HG03565 (cell line): ENCODE data around the gene BTBD18.

Experiments
- ATAC-seq: cut with Tn5 transposase; IDR thresholded peaks from one replicate; pipeline ENCODE4 v1.9.1; 2021; ENCODE audit warnings: mild to moderate bottlenecking, moderate library complexity; ENCODE audit not compliant: unreplicated experiment

The BTBD18 gene

DNA sequence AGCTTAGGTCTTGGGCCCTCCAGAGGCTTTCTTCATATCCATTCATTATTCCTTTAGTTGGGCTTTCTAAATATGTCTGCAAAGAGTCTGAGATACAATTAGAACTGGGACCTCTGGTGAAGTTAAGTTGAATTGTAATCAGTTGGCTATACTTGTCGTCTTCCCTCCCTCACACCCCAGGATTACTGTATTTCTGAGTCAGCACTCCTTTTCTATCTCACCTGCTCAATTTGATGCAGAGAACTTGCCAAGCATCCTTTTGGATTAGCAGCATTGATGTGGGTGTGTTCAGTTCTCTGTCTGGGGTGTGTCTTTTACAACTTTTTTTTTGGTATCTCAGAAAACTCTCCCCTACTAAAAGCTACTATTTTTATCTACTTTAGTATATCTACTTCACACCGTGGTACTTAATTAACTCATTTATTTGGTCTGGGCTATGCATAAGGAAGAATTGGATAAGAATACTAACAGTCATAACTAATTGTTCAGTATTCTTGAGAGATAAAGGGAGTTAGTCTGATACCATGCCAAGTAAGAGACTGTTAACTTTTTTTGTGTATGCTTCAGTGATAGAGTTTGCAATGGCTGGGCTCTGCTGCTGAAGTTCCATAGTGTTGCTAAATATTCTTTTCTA is 25.1 kb upstream of the BTBD18 start:
- ATAC-seq, result no peak

DNA sequence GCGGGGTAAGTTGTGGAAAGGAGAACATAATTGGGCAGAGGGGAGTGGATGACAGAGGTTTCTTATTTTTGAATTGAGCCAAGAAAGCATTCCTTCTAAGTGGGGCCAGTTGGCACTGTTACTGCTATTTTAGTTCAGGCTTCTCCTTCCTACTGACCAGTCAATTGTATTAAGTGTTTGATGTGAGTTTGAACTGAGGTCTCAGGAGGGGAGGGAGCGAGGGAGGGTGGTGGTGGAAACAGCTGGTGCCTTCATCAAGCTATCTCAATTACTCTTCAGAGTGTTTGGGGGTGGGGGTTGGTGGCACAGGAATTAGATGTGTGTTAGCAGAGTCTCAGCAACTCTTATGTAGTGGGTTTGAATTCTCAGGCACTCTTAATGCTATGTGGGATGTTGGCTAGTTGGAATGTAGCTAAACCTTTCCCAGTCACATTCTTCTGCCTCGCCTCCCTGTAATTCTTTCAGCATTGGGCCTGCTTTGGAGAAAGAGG is 24.5 kb upstream of the BTBD18 start:
- ATAC-seq, result no peak

DNA sequence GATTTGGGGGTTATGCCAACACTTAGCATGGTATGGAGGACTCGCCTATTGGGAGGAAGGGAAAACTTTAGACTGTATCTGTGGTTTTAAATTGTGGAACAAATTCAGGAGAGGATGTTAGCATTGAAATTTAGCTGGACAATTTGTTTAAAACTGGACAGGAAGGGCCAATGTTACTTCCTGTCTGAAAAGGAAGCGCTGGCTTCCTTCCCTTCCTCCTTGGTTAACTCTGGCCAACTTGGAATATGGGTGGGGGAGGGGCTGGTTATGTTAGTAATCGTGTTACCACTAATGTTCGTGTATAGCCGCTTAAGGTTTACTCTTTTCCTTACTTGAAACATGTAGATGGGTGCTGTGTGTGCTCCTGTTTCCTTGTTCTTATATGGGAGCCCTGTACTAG is 23.9 kb upstream of the BTBD18 start:
- no peak for ATAC-seq

DNA sequence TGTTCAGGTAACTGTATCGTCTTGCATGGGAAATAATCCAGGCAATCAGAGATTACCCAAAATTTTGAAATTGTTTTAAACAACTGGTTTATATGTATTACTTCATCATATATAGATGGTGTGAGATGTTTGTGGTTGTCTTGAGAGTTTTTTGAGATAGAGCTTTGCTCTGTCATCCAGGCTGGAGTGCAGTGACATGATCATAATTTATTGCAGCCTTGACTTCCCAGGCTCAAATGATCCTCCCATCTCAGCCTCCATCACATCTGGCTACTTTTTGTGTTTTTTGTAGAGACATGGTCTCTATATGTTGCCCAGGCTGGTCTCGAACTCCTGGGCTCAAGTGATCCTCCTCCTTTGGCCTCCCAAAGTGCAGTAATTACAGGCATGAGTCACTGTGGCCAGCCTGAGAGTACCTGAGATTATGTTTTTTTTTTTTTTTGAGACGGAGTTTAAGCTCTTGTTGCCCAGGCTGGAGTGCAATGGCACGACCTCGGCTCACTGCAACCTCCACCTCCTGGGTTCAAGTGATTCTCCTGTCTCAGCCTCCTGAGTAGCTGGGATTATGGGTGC is 21.5 kb upstream of the BTBD18 start:
- no peak for ATAC-seq

DNA sequence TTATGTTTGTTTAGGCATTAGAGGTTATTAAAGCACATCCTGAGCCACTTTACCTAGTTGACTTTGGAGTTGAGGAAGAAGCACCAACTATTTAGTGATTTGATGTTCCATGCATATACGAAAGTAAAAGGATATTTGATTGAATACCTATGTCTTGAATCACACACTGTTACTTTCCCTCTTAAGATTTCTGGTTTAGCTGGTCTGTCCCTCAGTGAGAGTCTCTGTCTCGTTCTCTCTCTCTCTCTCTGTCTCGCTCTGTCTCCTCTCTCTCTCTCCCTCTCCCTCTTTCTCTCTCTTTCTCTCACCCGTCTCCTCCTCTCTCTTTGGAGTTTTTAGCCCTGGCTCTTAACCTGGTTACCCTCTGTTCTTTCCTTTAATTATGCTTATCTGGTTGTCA is 20.9 kb upstream of the BTBD18 start:
- no peak for ATAC-seq

DNA sequence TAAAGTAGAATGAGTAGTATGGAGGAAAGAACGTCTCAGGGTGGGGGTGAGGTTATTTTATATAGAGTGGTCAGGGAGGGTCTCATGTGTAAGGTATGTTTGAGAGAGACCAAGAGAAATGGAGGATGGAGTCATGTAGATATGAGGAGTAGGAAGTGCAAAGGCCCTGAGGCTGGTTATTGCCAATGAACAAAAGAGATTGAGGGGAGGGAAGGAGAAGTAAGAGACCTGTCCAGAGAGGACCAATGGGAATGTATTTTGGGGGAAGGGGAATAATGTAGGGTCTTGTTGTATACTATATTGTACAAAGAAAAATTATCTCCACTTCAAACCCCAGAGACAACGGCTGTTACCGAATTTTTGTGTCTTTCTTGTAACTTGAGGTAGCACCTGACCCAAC is 19.7 kb upstream of the BTBD18 start:
- ATAC-seq, result no peak

DNA sequence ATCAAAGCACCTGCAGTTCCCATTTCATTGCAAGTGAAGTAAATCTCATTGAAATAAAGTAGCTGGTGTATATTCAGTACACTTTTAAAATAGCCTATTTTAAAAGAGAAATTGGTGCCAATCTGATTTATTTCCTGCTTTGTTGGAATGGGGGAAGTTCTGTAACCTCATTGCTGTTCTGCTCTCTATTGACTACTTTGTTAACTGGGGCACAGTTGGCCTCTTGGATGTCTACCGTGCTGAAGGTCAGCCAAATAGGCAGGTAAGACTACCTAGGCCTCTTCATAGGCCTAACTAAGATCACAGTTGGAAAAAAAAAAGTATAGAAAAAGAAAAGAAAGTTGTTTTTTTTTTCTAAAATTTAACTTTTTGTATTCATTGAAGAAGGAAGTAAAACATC is 19.2 kb upstream of the BTBD18 start:
- ATAC-seq, result no peak

DNA sequence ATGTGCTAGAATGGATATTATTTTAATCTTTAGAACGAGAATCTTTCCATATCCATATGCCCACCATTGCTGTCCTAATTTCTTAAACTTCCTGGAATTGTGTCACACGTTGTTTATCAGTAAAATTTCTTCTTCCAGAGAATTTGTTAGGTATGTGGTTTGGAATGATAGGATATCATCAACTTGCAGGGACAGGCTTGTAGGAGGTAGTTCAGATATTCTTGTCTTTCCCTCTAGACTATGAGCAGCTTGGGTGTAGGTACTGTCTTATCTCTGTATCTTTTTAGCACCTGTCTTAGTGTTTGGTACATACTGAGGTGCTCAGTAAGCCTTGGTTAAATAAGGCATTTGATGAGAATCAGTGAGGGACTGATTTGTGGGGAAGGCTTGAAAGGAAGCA is 13.4 kb upstream of the BTBD18 start:
- ATAC-seq, result no peak

DNA sequence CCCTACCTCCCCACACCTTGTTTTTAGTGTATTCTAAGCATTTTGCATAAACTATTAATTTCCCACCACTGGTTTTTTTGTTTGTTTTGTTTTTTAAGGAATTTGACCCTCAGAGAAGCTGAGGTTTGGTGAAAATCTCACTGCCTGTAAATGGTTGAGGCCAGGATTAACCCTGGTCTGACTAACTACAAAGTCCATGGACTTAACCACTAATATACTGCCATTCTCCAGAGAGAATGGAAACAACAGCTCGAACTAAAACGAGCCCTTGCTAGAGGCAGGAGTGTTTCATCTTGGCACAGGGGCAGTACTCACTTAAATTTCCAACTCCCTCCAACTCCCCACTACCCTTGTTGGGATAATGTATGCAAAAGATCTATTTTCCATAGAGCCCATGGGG is 12.9 kb upstream of the BTBD18 start:
- no peak for ATAC-seq

DNA sequence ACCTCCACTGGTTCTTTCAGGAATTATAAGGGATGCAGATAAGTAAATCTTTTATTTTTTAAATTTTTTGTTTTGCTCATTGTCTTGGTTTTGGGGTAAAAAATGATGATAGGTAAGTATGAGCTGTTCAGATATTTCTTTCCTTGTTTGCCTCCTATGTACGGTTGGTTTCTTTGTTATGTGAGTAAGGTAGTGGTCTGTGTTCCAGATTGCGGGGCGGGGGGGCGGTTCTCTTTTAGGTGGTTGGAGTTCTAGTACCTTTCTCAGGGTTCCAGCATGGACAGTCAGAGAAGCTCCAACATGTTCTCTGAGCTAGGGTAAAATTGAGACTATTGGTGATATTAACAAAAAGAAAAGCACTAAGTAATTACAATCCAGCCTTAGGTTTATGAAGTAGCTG is 12.4 kb upstream of the BTBD18 start:
- ATAC-seq, result no peak

DNA sequence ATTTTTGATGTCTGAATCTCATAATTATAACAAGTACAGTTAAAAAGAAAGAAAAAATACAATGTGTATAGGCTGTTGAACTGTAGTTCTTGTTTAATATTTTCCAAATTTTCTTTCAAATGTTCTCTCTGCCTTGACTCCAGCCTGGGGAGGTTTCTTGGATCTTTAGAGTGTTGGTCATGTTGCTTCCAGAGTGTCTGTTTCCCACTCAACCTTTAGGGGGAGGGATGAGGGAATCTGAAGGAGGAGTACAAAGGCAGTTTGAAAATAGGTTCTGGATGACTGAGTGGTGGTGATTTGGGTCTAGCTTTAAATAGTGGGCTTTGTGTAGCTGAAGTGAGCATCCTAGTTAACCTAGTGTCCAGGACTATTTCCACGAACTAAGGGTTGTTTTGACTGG is 11.9 kb upstream of the BTBD18 start:
- ATAC-seq, result no peak

DNA sequence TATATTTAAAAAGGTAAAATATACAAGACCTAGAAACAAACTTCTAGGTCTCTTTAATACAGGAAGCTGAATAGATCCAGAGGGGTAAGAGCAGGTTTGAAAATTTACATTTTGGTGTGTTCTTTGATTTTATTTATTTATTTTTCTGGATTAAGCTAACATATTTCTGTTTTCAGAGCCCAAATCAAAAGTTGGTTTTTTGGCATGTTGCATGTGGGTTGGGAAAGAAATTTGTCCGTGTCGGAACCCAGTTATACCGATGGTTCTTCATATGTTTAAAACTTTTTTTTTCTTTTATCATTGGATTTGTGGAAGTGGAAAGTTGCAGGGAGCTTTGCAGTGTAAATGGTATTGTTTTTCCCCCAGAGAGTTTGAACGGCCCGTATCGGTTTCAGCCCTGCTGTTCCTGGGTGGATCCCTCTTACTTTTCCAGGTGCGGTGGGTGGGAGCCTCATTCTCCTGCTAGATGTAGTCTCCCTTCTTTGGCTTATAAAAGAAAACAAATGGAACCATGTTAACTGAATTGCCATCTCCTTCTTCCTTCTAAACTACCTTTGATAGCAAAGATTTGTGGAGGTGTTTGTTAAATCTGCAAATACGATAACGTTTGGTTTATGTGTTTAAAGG is 10.7 kb upstream of the BTBD18 start:
- ATAC-seq, result no peak

DNA sequence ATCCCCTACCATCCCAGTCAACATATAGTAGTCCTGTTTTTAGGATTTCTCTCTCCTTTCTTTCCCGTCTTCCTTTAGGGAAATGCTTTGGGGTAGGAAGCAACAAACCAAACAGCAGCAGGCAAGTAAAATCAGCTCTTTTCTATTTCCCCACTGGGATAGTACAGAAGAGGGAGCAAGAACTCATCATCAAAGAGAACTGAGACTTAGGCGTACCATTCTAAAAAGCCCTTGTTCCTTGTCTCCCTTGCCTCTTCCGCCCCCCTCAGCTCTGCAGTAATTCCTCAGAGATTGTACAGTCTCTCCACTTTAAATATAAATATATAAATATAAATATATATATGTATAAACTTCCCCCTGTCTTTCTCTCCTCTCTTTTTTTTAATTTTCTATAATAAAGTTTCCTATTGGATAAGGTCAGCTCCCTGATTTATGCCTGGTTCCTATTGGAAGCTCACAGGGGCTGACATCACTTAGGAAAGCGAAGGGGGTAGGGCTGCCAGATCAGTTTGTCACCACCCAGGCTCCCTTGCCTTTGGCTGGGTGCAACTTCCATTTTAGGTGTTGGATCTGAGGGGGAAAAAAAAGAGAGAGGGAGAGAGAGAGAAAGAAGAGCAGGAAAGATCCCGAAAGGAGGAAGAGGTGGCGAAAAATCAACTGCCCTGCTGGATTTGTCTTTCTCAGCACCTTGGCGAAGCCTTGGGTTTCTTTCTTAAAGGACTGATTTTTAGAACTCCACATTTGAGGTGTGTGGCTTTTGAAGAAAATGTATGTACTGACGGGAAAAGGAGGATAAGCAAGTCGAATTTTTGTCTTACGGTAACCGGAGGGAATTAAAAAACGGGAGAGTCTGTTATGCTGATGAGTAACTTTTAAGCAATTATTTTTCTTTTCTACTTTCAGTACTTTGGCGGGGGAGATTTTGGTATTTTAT is 9.9 kb upstream of the BTBD18 start, which contains the start of gene CTNND1:
TSS of gene CTNND1 (plus strand) at position 502 of the 934 bp plus-strand sequence. CDS start 29,677 bp downstream, outside the sequence.
- ATAC-seq, result peak; percentile 70

DNA sequence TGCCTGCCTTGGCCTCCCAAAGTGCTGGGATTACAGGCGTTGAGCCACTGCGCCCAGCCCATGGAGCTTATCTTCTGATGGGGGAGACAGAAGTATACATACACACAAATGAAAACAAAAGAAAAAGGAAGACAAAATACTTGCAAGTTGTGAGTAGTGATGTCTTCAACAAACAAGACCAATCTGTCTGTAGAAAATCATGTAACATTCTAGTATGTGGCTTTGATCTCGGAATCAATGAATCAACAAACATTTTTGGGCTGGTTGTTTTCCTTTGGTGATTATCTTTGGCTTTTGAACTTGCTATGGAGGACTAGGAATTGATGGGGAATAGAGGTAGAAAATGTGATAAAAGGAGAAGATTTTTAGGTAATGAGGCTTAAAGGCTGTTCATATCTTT is 6.6 kb upstream of the BTBD18 start:
- no peak for ATAC-seq

DNA sequence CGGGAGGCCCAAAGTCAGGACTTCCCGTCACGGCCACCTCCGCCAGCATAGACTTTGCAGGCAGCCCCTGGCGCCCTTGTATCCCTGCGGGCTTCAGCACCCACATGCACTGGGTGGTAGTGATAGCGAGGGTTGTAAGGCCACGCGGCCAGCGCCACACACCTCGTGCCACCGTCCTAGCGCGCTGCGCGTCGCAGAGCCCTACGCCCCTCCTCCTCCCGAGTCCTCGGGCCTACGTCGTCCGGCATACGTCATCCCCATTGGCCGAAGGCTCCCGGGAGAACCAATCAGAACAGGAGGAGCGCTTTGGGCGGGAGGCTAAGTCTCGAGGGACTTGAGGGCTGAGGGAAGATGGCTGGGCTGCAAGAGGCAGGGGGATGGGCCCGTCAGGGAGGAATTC is 1.3 kb upstream of the BTBD18 start:
- no peak for ATAC-seq

DNA sequence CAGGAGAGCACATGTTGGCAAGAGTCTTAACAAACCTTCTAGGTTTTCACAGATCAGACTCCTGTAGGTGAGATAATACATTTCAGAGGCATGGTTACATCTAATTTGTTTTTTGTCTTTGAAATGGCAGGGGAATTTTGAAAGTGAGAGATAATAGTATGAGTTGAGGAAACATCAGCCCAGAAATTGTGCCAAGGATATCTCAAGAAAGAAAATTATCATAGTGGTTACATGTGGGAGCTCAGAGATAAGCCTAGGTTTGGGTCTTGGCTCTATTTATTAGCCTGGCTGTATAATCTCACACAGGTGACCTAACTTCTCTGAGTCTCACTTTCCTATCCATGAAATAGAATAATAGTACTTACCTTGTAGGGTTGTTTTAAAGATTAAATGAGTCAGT is 443 bp downstream of the BTBD18 start:
- no peak for ATAC-seq

DNA sequence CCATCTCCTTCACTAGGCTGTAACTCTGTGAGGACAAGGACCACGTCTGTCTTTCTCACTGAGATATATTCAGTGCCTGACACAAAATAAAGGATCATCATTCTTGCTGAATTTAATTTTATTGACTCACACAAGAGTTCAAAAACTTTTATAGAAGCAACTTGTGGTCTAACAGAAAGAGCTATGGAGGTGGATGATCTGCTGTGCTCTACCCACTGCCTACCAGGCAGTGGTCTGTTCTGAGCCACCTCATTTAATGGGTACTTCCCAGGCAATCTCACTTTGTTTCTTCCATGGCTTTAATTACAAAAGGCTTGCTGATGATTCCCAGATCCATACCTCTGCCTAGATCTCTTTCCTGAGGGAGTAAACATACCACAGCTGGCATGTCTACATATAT is 4.7 kb downstream of the BTBD18 start:
- ATAC-seq, result no peak

DNA sequence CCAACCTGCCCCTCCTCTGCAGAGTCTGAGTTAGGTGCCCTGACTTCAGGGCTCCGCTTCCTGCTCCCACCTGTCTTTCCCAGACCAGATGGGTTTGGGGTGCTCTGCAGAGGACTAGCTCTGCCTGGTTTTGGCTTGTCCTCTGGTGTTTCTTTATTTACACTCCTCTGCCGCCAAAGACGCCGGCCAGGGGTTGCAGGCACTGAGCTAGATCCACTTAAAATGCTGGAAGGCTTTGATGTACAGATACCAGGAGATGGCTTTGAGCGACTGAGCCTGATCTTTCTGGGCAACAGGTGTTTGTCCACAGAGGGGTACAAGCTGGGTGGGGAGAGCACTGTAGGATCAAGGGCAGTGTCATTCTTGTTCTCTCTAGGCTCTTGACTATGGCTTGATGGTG is 6.4 kb downstream of the BTBD18 start:
- no peak for ATAC-seq

DNA sequence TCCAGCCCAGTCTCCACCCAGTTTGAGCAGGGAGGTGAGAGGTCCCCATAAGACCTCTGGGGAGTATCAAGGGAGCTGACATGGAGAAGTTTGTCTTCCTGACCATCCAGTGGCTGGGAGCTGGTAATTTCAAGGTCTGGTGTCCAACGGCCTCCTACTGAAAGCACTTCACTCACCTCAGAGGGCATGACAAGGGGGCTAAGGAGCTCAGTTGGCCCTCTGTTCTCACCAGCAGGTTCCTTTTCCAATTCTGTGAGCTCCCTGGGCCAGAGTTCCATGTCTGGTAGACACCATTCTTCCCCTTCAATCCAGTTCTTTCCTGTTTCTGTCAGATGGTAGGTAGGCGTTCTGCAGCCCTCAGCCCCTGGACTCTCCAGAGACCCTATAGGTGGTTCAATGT is 7.3 kb downstream of the BTBD18 start:
- ATAC-seq, result no peak

DNA sequence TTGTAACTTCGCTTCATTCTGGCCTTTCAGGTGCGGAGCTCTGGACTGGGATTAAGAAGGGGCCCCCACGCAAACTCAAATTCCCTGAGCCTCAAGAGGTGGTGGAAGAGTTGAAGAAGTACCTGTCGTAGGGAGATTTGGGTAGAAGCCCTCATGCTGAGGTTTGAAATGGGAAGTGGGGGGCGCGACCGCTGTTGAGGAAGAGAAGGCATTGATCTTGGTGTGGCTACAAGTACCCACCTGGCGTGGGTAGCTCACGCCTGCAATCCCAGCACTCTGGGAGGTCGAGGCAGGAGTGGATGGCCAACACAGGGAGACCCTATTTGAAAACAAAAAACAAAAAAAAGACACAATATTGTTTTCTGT is 9.5 kb downstream of the BTBD18 start:
- ATAC-seq, result no peak
